OCI-LY7 (cell line): Measurements from ENCODE around the gene RNF43. TPM values are rescaled to one million over a fixed set of nuclear protein-coding genes. Genes with fewer than 3 reads are reported as not detected.

Source experiments
- Bru-seq: library from RNA; stranded (reverse); fragments of 400-500 nt; gene quantifications from one replicate; lab custom pipeline; 2021; lab: Mats Ljungman, UMichigan
- BruChase-seq, 2 experiments: library from RNA; stranded (reverse); fragments of 400-500 nt; gene quantifications; one replicate each; lab custom pipeline; 2021; lab: Mats Ljungman, UMichigan
- BruUV-seq: library from RNA; stranded (reverse); fragments of 400-500 nt; replicated peaks from 2 replicates; lab custom pipeline; 2021; lab: Mats Ljungman, UMichigan
- CTCF ChIA-PET: fragments of 300-600 bp; sonication (Branson Sonifier 250); formaldehyde crosslinking; loops from one replicate; lab custom pipeline; 2022; ENCODE audit warnings: antibody characterized with exemption; ENCODE audit not compliant: unreplicated experiment; lab: Charles Lee
- POLR2A ChIA-PET: fragments of 300-600 bp; sonication (Branson Sonifier 250); formaldehyde crosslinking; loops from one replicate; lab custom pipeline; 2022; ENCODE audit warnings: antibody characterized with exemption; lab: Charles Lee
- DNase-seq: peaks from one replicate; pipeline ENCODE4 v3.0.0-alpha.2; 2015; ENCODE audit warnings: low spot score
- H2AFZ ChIP-seq: fragments of 200-600 bp; sonication (generic), shearing (Covaris generic); 2 replicates; pipeline ENCODE4 v1.6.1; 2014; ENCODE audit warnings: mild to moderate bottlenecking, antibody characterized with exemption, low read length, moderate library complexity
- H3K27ac ChIP-seq: fragments of 200-600 bp; sonication (generic); 2 replicates; pipeline ENCODE4 v1.5.1; 2014; ENCODE audit warnings: mixed run types, low read depth, mild to moderate bottlenecking, moderate library complexity, low read length, inconsistent platforms; ENCODE audit not compliant: poor library complexity, severe bottlenecking
- H3K36me3 ChIP-seq: fragments of 200-600 bp; sonication (generic); 2 replicates; pipeline ENCODE4 v1.6.1; 2014; ENCODE audit warnings: mild to moderate bottlenecking, antibody characterized with exemption, low read length, moderate library complexity, mixed read lengths; ENCODE audit not compliant: insufficient read depth
- H3K4me1 ChIP-seq: fragments of 200-600 bp; sonication (generic); 2 replicates; pipeline ENCODE4 v1.5.1; 2014; ENCODE audit warnings: mild to moderate bottlenecking, low read length; ENCODE audit not compliant: insufficient read depth, poor library complexity, severe bottlenecking
- H3K4me2 ChIP-seq: fragments of 200-600 bp; sonication (generic); 2 replicates; pipeline ENCODE4 v1.6.1; 2014; ENCODE audit warnings: mild to moderate bottlenecking, low read length
- H3K4me3 ChIP-seq: fragments of 200-600 bp; sonication (generic); 2 replicates; pipeline ENCODE4 v1.5.1; 2014; ENCODE audit warnings: mild to moderate bottlenecking, low read depth, low read length; ENCODE audit not compliant: poor library complexity, severe bottlenecking
- H3K79me2 ChIP-seq: fragments of 200-600 bp; sonication (generic); 2 replicates; pipeline ENCODE4 v1.6.1; 2016; ENCODE audit warnings: low read depth, mild to moderate bottlenecking, low read length, moderate library complexity, mixed read lengths; ENCODE audit not compliant: insufficient read depth
- H3K9me2 ChIP-seq: fragments of 200-600 bp; sonication (generic); 2 replicates; pipeline ENCODE4 v1.6.1; 2016; ENCODE audit warnings: mild to moderate bottlenecking, low read length, mixed read lengths; ENCODE audit not compliant: insufficient read depth
- H3K9me3 ChIP-seq: fragments of 200-600 bp; sonication (generic); 2 replicates; pipeline ENCODE4 v1.6.1; 2014; ENCODE audit warnings: mild to moderate bottlenecking, mixed run types, low read length, mixed read lengths
- H4K20me1 ChIP-seq: fragments of 200-600 bp; sonication (generic); 2 replicates; pipeline ENCODE4 v1.6.1; 2014; ENCODE audit warnings: mild to moderate bottlenecking, antibody characterized with exemption, low read length, moderate library complexity, mixed read lengths; ENCODE audit not compliant: insufficient read depth
- EZH2phosphoT487 ChIP-seq: fragments of 200-600 bp; sonication (generic); IDR thresholded peaks from 2 replicates; pipeline ENCODE4 v1.6.1; 2018; ENCODE audit warnings: low read depth, borderline replicate concordance, mild to moderate bottlenecking, mixed run types, antibody characterized with exemption, low read length, moderate library complexity, mixed read lengths
- intact Hi-C: fragments of 100-400 bp; cut with micrococcal nuclease; formaldehyde crosslinking; loops from one replicate; pipeline ENCODE4 v1.10.0; 2022; ENCODE audit not compliant: unreplicated experiment
- long read RNA-seq: library from polyadenylated mRNA; stranded (forward); transcript quantifications from one replicate; pipeline ENCODE4 v2.0.0, GENCODE V29; 2022
- total RNA-seq, 2 experiments: library from RNA; depleted of rRNA in 1 of 2; stranded (reverse); fragments of >200 nt in 1 of 2; shearing (Covaris generic) in 1 of 2; gene quantifications; 2 replicates each; pipeline ENCODE4 v1.2.3, GENCODE V29; 2014 to 2022
- TF ChIP-seq, protein P1 (sequence below): fragments of 200-600 bp; sonication (generic); conservative IDR thresholded peaks from 2 replicates; pipeline ENCODE4 v1.5.1; 2014; ENCODE audit warnings: mild to moderate bottlenecking, antibody characterized with exemption, low read length, moderate library complexity, mixed read lengths

RNF43 gene
- total RNA-seq (2014; rRNA removed; shearing (Covaris generic)), result 0.19 and 0.39 TPM in 2 replicates
- total RNA-seq (2022), result 0.50 and 0.80 TPM in 2 replicates
- Bru-seq, nascent RNA, result percentile 20 among the genes with signal in this experiment
- percentile 26 among the genes with signal in this experiment for BruChase-seq, experiment 1, labeled RNA remaining after a 6-hour chase
- BruChase-seq, experiment 2, labeled RNA remaining after a 2-hour chase, result percentile 37 among the genes with signal in this experiment
- long read RNA-seq, full-length matches to known transcripts, result 1 of 7 reads
- long read RNA-seq, partial matches to known transcripts, result 0 of 7 reads
- long read RNA-seq, other reads (novel, unspliced or antisense), result 6 of 7 reads

DNA sequence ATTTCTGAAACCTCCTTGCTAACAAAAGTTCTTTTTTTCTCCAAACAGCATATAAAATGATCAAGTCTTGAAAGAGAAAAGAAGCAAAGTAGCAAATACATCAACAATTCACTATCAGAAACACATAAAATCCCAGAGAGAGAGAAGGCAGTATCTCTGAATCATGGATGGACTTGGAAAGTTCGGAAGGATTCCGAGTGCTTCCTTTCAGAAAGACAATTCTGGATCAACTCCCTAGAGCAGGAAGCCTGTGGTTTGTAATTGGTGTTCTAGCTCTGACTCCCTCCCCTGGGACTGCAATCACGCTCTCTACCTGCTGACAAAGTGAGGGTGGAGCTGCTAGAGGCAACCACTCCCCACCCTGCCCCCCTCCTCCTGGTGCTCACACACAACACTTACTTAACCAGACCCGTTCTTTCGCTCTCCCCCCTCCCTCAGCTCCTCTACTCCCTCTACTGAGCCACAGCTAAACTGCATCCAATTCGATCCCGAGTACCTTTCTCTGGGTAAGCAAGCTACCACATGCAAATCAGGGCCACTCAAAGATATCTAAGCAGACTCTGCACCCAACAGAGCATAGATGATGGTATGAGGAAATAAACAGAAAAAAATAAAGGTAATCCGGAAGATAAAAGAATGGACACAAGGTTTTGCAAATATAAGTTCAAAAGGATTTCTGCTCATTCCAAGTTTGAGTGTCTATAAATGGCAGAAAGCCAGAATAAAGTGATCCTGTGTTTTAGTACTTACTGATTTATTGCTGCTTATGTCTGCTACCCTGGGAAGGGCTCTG is at the start of gene RNF43:
RNF43 (minus strand) TSS at position 235 of the 793 bp plus-strand sequence. CDS start 1,957 bp downstream, outside the sequence.
- CTCF ChIA-PET, result interaction anchor here (0.6 to 1.5 kb wide), 10 partner anchors 9 to 937 kb away, joined by 3 to 9 read pairs (median 4); partner anchors contain the start of gene SUPT4H1
- no peaks in the 10 kb centered on the region for H3K36me3 ChIP-seq
- no peaks in the 10 kb centered on the region for H4K20me1 ChIP-seq
- H3K4me1 ChIP-seq, result peaks cover 18% of the 10 kb centered on the region
- intact Hi-C loops, result loop anchor here (1.0 to 5.0 kb wide), 3 partner anchors 50 to 89 kb away; partner anchors contain the start of genes SUPT4H1 and TSPOAP1
- POLR2A ChIA-PET, result interaction anchor here (0.5 to 2.3 kb wide), 13 partner anchors 13 to 573 kb away, joined by 3 to 17 read pairs (median 4); partner anchors contain the start of gene SUPT4H1
- TF ChIP-seq, protein P1, sequence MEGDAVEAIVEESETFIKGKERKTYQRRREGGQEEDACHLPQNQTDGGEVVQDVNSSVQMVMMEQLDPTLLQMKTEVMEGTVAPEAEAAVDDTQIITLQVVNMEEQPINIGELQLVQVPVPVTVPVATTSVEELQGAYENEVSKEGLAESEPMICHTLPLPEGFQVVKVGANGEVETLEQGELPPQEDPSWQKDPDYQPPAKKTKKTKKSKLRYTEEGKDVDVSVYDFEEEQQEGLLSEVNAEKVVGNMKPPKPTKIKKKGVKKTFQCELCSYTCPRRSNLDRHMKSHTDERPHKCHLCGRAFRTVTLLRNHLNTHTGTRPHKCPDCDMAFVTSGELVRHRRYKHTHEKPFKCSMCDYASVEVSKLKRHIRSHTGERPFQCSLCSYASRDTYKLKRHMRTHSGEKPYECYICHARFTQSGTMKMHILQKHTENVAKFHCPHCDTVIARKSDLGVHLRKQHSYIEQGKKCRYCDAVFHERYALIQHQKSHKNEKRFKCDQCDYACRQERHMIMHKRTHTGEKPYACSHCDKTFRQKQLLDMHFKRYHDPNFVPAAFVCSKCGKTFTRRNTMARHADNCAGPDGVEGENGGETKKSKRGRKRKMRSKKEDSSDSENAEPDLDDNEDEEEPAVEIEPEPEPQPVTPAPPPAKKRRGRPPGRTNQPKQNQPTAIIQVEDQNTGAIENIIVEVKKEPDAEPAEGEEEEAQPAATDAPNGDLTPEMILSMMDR, result peak; percentile 87
- no peak for TF ChIP-seq EZH2phosphoT487
- H3K9me2 ChIP-seq, result no peaks in the 10 kb centered on the region
- H3K4me2 ChIP-seq, result peak within 1 kb of the TSS; percentile 51
- no peaks in the 10 kb centered on the region for H3K9me3 ChIP-seq
- DNase-seq, result peak; percentile 89
- H3K27ac ChIP-seq, result no peak within 1 kb of the TSS
- peak within 1 kb of the TSS; percentile 8 for H3K4me3 ChIP-seq
- BruUV-seq, result no TSS peak
- H3K79me2 ChIP-seq, result no peaks in the 10 kb centered on the region
- H2AFZ ChIP-seq, result peak within 1 kb of the TSS; percentile 63; the same call in 1 of the 2 replicates

DNA sequence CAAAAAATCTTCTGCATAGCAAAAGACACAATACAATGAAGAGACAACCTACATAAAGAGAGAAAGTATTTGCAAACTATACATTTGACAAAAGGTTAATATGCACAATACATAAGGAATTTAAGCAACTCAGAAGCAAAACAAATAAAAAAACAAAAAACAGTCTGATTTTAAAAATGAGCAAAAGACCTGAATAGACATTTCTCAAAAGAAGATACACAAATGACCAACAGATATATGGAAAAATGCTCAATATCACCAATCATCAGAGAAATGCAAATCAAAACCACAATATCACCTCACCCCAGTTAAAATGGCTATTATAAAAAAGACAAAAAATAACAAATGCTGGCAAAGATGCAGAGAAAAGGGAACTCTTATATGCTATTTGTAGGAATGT is 38.2 kb upstream of the RNF43 start:
- ChIA-PET POLR2A (no interaction called here), CTCF (no interaction called here)
- Histone ChIP-seq H3K36me3 (no peaks in the 10 kb centered on the region), H3K4me2 (no peak overlapping the region), H2AFZ (no peak overlapping the region), H3K4me3 (no peak overlapping the region), H4K20me1 (no peaks in the 10 kb centered on the region), H3K9me2 (no peaks in the 10 kb centered on the region), H3K27ac (no peak overlapping the region), H3K4me1 (no peaks in the 10 kb centered on the region), H3K79me2 (no peaks in the 10 kb centered on the region), H3K9me3 (no peaks in the 10 kb centered on the region)
- DNase-seq, result no peak
- no TSS peak for BruUV-seq
- TF ChIP-seq, protein P1, result no peak
- TF ChIP-seq EZH2phosphoT487, result no peak
- intact Hi-C loops, result no loop called here
